ENCODE measurements around the gene DOK3. TPM values are rescaled to one million over a fixed set of nuclear protein-coding genes. Genes with fewer than 3 reads are reported as not detected.

DOK3 gene
- total RNA-seq, 2 experiments from 2014 or later = 3.3 to 5.7 TPM

DNA sequence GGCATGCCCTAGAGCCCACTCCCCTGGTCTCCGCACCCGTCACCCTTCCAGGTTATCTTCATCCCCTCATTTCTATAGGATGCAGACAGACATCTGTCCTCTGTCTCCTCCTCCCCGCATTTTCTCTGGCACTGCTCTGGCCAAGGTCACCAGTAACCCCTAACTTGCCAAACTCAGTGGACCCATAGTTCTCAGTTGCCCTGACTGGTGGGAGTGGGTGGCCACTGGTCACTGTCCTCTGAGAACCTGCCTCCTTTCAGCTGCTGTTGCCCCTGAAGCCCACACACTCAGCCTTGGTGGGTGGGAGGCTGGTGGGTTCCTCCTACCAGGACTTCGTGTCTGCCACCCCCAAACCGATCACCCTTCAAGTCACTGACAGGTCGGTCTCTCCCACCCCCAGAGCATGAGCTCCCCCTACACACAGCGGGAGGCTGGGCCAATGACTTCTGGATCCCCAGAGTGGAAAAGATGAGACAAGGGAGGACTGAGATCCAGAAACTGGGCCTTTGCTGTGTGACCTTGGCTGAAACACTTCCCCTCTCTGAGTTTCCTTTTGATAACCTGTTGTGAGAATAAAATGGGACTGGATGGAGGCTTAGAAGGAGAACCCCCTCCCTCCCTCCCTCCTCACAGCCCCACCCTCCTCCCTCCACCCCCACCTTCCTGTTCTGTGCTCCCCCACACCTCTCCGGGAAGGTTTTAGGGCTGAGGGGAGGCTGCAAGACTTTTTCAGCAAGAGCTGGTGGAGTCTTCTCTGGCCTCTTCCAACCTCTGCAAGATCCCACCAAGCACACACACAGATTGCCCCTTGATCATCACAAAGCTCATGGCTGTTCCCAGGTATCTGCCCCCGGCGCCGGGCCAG, 33.8 kb downstream of the DOK3 start:
- peaks cover 61% of the 10 kb centered on the region for H3K4me1 Mint-ChIP-seq
- H3K4me3 Mint-ChIP-seq = no peak overlapping the region
- H3K27me3 Mint-ChIP-seq = no peaks in the 10 kb centered on the region
- CTCF ChIA-PET = interaction anchor here (0.8 to 9.1 kb wide), 6 partner anchors 12 to 72 kb away, joined by 3 to 136 read pairs (median 4); partner anchors contain the start of gene PDLIM7
- H3K27ac Mint-ChIP-seq = peak overlapping the region; percentile 50
- no peaks in the 10 kb centered on the region for H3K9me3 Mint-ChIP-seq (ENCODE audit: low read depth)
- no peak for DNase-seq
- no peak for ATAC-seq
- no peaks in the 10 kb centered on the region for H3K36me3 Mint-ChIP-seq

GRCh38 chr5:177474846-177475562, 34.6 kb downstream of the DOK3 start:
- Mint-ChIP-seq H3K9me3 (ENCODE audit: low read depth) (no peaks in the 10 kb centered on the region), H3K4me1 (peaks cover 67% of the 10 kb centered on the region), H3K27ac (peak overlapping the region; percentile 50), H3K4me3 (peak overlapping the region; percentile 60), H3K36me3 (no peaks in the 10 kb centered on the region), H3K27me3 (no peaks in the 10 kb centered on the region)
- CTCF ChIA-PET = interaction anchor here (1.3 to 9.1 kb wide), 4 partner anchors 12 to 23 kb away, joined by 3 to 136 read pairs (median 9); partner anchors contain the start of gene PDLIM7
- ATAC-seq (no peak), DNase-seq (no peak)

DNA sequence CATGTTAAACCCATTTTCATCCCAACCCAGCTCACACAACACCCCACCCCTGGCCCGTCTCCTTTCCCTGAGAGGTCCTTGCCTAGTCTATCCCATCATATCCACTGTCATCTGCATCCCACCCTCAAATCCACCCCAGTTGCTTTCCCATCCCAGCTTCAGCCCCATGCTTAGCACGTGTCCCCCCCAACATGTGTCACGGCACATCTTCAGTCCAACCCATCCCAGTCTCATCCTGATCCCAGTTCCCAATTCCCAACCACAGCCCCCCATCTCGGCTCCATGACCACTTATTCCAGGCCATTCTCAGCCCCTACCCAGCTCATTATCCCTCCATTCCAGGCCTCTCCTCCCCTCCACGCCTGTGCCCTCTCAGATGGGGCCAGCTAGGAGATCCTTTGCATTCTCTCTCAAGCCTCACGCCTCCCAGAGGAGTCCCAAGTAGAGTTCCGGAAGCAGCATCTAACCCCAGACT, 35.6 kb downstream of the DOK3 start:
- Mint-ChIP-seq H3K9me3 (ENCODE audit: low read depth) (no peaks in the 10 kb centered on the region), H3K27me3 (no peaks in the 10 kb centered on the region), H3K36me3 (no peaks in the 10 kb centered on the region), H3K4me1 (peaks cover 62% of the 10 kb centered on the region), H3K27ac (peak overlapping the region; percentile 73), H3K4me3 (peak overlapping the region; percentile 60)
- DNase-seq (no peak), ATAC-seq (no peak)
- CTCF ChIA-PET = interaction anchor here (3.4 to 9.1 kb wide), 3 partner anchors 16 to 24 kb away, joined by 12 to 136 read pairs (median 35); partner anchors contain the start of gene PDLIM7

DNA sequence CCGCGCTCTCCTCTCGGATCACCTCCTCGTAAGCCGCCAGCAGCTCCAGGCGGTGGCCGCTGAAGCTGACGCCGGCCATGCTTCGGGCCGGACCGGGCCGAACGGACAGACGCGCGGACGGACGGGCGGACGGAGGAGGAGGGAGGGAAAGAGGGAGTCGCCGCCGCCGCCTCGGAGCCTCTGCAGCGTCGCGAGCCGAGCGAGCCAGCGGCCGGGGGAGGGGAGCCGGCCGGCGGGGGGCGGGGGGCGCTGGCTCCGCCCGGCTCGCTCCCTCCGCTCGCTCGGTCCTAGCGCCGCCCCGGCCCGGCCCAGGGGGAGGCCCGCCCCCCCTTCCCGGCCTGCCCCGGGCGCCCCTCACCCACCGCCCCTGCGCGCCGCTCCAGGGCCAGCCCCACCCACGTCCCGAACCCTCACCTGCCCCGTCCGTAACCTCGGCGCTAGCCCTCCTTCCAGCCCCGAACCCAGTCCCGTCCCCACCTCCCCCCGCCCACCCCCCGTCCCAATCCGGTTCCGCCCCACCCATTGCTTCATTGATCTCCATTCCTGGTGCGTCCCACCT, 36.1 kb downstream of the DOK3 start, which contains the start of gene DBN1:
DBN1 (minus strand) TSS at position 192 of the 559 bp plus-strand sequence; CDS start at position 79, 113 bp downstream.
- H3K9me3 Mint-ChIP-seq (ENCODE audit: low read depth) = no peaks in the 10 kb centered on the region
- DNase-seq (peak; percentile 59), ATAC-seq (peak; percentile 35)
- H3K27me3 Mint-ChIP-seq = no peaks in the 10 kb centered on the region
- H3K4me1 Mint-ChIP-seq = peaks cover 56% of the 10 kb centered on the region
- H3K27ac Mint-ChIP-seq = peak within 1 kb of the TSS; percentile 84
- CTCF ChIA-PET = interaction anchor here (2.0 to 9.1 kb wide), 5 partner anchors 15 to 163 kb away, joined by 4 to 136 read pairs (median 35); partner anchors contain the start of gene PDLIM7
- no peaks in the 10 kb centered on the region for H3K36me3 Mint-ChIP-seq
- peak within 1 kb of the TSS; percentile 77 for H3K4me3 Mint-ChIP-seq

GRCh38 chr5:177472460-177473442, 36.9 kb downstream of the DOK3 start:
- H3K27ac Mint-ChIP-seq = peak overlapping the region; percentile 91
- peak; percentile 91 for DNase-seq

GRCh38 chr5:177471610-177472356, 37.8 kb downstream of the DOK3 start:
- DNase-seq = peak; percentile 90
- H3K4me3 Mint-ChIP-seq = peak overlapping the region; percentile 77

More at GRCh38 chr5:177472460-177473442, 36.9 kb downstream of the DOK3 start:
- H3K27me3 Mint-ChIP-seq = no peaks in the 10 kb centered on the region
- peak overlapping the region; percentile 77 for H3K4me3 Mint-ChIP-seq
- H3K9me3 Mint-ChIP-seq (ENCODE audit: low read depth) = no peaks in the 10 kb centered on the region
- H3K36me3 Mint-ChIP-seq = no peaks in the 10 kb centered on the region
- peaks cover 52% of the 10 kb centered on the region for H3K4me1 Mint-ChIP-seq
- CTCF ChIA-PET = interaction anchor here (0.8 to 9.1 kb wide), 12 partner anchors 9 to 162 kb away, joined by 3 to 136 read pairs (median 5); partner anchors contain the start of genes PDLIM7 and RGS14
- ATAC-seq = peak; percentile 65

GRCh38 chr5:177470759-177471536, 38.7 kb downstream of the DOK3 start:
- no peak for DNase-seq
- Mint-ChIP-seq H3K9me3 (ENCODE audit: low read depth) (no peaks in the 10 kb centered on the region), H3K27ac (peak overlapping the region; percentile 91)

More at GRCh38 chr5:177471610-177472356, 37.8 kb downstream of the DOK3 start:
- Mint-ChIP-seq H3K4me1 (peaks cover 50% of the 10 kb centered on the region), H3K27me3 (no peaks in the 10 kb centered on the region), H3K36me3 (peaks cover 7% of the 10 kb centered on the region), H3K9me3 (ENCODE audit: low read depth) (no peaks in the 10 kb centered on the region), H3K27ac (peak overlapping the region; percentile 91)
- CTCF ChIA-PET = interaction anchor here (0.8 to 9.1 kb wide), 15 partner anchors 9 to 161 kb away, joined by 3 to 136 read pairs (median 5); partner anchors contain the start of genes PDLIM7, PRR7 and RGS14
- peak; percentile 54 for ATAC-seq

GRCh38 chr5:177469750-177470525, 39.7 kb downstream of the DOK3 start:
- no peak overlapping the region for H3K4me3 Mint-ChIP-seq
- ATAC-seq (no peak), DNase-seq (no peak)
- peak overlapping the region; percentile 91 for H3K27ac Mint-ChIP-seq
- H3K9me3 Mint-ChIP-seq (ENCODE audit: low read depth) = no peaks in the 10 kb centered on the region
- CTCF ChIA-PET = interaction anchor here (0.9 to 9.1 kb wide), 7 partner anchors 11 to 160 kb away, joined by 3 to 136 read pairs (median 6); partner anchors contain the start of gene PDLIM7
- H3K4me1 Mint-ChIP-seq = peaks cover 38% of the 10 kb centered on the region
- H3K36me3 Mint-ChIP-seq = peaks cover 19% of the 10 kb centered on the region
- H3K27me3 Mint-ChIP-seq = no peaks in the 10 kb centered on the region

More at GRCh38 chr5:177470759-177471536, 38.7 kb downstream of the DOK3 start:
- Mint-ChIP-seq H3K27me3 (no peaks in the 10 kb centered on the region), H3K4me3 (peak overlapping the region; percentile 77), H3K4me1 (peaks cover 45% of the 10 kb centered on the region), H3K36me3 (peaks cover 11% of the 10 kb centered on the region)
- CTCF ChIA-PET = interaction anchor here (1.0 to 9.1 kb wide), 12 partner anchors 8 to 113 kb away, joined by 3 to 136 read pairs (median 6); partner anchors contain the start of genes PDLIM7, PRR7 and RGS14
- peak; percentile 0 for ATAC-seq

GRCh38 chr5:177468685-177469628, 40.7 kb downstream of the DOK3 start:
- no peak overlapping the region for H3K4me3 Mint-ChIP-seq
- H3K27me3 Mint-ChIP-seq = no peaks in the 10 kb centered on the region
- peak overlapping the region; percentile 36 for H3K27ac Mint-ChIP-seq
- H3K4me1 Mint-ChIP-seq = peaks cover 30% of the 10 kb centered on the region
- CTCF ChIA-PET = interaction anchor here (0.9 to 9.1 kb wide), 6 partner anchors 11 to 159 kb away, joined by 3 to 136 read pairs (median 7); partner anchors contain the start of gene PDLIM7
- DNase-seq (no peak), ATAC-seq (no peak)
- peaks cover 19% of the 10 kb centered on the region for H3K36me3 Mint-ChIP-seq
- no peaks in the 10 kb centered on the region for H3K9me3 Mint-ChIP-seq (ENCODE audit: low read depth)

All from activated CD8-positive, alpha-beta memory T cell treated with anti-CD3 and anti-CD28 coated beads, Interleukin-2, amount 10 ng/mL, durations not matched to agents 7 days and 5 days (primary cell).